ENCODE measurements around the gene KLHDC1. TPM values are rescaled to one million over a fixed set of nuclear protein-coding genes. Genes with fewer than 3 reads are reported as not detected.
"Not testable (repeated sequence)": the region's sequence is repeated elsewhere in the genome, so short reads cannot be mapped to it uniquely, and the experiment has no call there.

Gene KLHDC1
- total RNA-seq, 1 donor from 2014 or later = 1.2 TPM

- no peaks in the 10 kb centered on the region for H3K27me3 ChIP-seq (ENCODE audit: insufficient read depth, low read length)
- no peak overlapping the region for H3K9ac ChIP-seq (ENCODE audit: low read length)
- no peaks in the 10 kb centered on the region for H3K9me3 ChIP-seq (ENCODE audit: insufficient read depth, low read depth, low read length)
- no peak overlapping the region for H2AFZ ChIP-seq (ENCODE audit: low read depth, low read length)
- DNase-seq (ENCODE audit: low read depth) = no peak
- H3K9me3 Mint-ChIP-seq (ENCODE audit: unreplicated experiment) = no peaks in the 10 kb centered on the region
- H3K36me3 ChIP-seq (ENCODE audit: insufficient read depth, low read length) = peaks cover 28% of the 10 kb centered on the region
- H3K4me3 Mint-ChIP-seq (ENCODE audit: unreplicated experiment) = no peak overlapping the region
- TF ChIP-seq EZH2 (IDR thresholded peaks at IDR 0.05; ENCODE audit: insufficient read depth, low read length) (no peak), CTCF (IDR thresholded peaks at IDR 0.05; ENCODE audit: insufficient read depth, low read depth, low read length) (no peak)
- peaks cover 20% of the 10 kb centered on the region for H3K4me1 Mint-ChIP-seq (ENCODE audit: low read depth, unreplicated experiment)
- H3K27ac ChIP-seq (ENCODE audit: low read depth, low read length) = no peak overlapping the region
- no peak overlapping the region for H3K4me3 ChIP-seq (ENCODE audit: insufficient read depth, low read depth, low read length)
- H3K36me3 Mint-ChIP-seq (ENCODE audit: low read depth, unreplicated experiment) = peaks cover 5% of the 10 kb centered on the region
- no peak overlapping the region for H3K27ac Mint-ChIP-seq (ENCODE audit: unreplicated experiment)
- H3K79me2 ChIP-seq (ENCODE audit: insufficient read depth, low read length) = peaks cover 27% of the 10 kb centered on the region
- peaks cover 17% of the 10 kb centered on the region for H4K20me1 ChIP-seq (ENCODE audit: insufficient read depth, low read length)
- FAIRE-seq = no peak
- peaks cover 17% of the 10 kb centered on the region for H3K4me1 ChIP-seq (ENCODE audit: insufficient read depth, low read length)
- no peaks in the 10 kb centered on the region for H3K27me3 Mint-ChIP-seq (ENCODE audit: low read depth, unreplicated experiment)
- H3K4me2 ChIP-seq (ENCODE audit: low read length) = no peak overlapping the region
These were observed 81.2 kb downstream of the KLHDC1 start for GRCh38 chr14:49774106-49774505.

GRCh38 chr14:49778421-49778820, 85.5 kb downstream of the KLHDC1 start:
- H3K36me3 Mint-ChIP-seq (ENCODE audit: low read depth, unreplicated experiment) = peaks cover 5% of the 10 kb centered on the region
- Histone ChIP-seq H3K4me3 (ENCODE audit: insufficient read depth, low read depth, low read length) (no peak overlapping the region), H4K20me1 (ENCODE audit: insufficient read depth, low read length) (no peaks in the 10 kb centered on the region), H3K27me3 (ENCODE audit: insufficient read depth, low read length) (no peaks in the 10 kb centered on the region), H3K79me2 (ENCODE audit: insufficient read depth, low read length) (no peaks in the 10 kb centered on the region), H3K4me1 (ENCODE audit: insufficient read depth, low read length) (no peaks in the 10 kb centered on the region), H2AFZ (ENCODE audit: low read depth, low read length) (no peak overlapping the region), H3K4me2 (ENCODE audit: low read length) (no peak overlapping the region), H3K9me3 (ENCODE audit: insufficient read depth, low read depth, low read length) (no peaks in the 10 kb centered on the region), H3K9ac (ENCODE audit: low read length) (no peak overlapping the region), H3K27ac (ENCODE audit: low read depth, low read length) (no peak overlapping the region), H3K36me3 (ENCODE audit: insufficient read depth, low read length) (peaks cover 61% of the 10 kb centered on the region)
- H3K9me3 Mint-ChIP-seq (ENCODE audit: unreplicated experiment) = no peaks in the 10 kb centered on the region
- no peak overlapping the region for H3K4me3 Mint-ChIP-seq (ENCODE audit: unreplicated experiment)
- H3K27me3 Mint-ChIP-seq (ENCODE audit: low read depth, unreplicated experiment) = no peaks in the 10 kb centered on the region
- no peak for DNase-seq (ENCODE audit: low read depth)
- H3K4me1 Mint-ChIP-seq (ENCODE audit: low read depth, unreplicated experiment) = peaks cover 6% of the 10 kb centered on the region
- H3K27ac Mint-ChIP-seq (ENCODE audit: unreplicated experiment) = no peak overlapping the region
- TF ChIP-seq EZH2 (IDR thresholded peaks at IDR 0.05; ENCODE audit: insufficient read depth, low read length) (no peak), CTCF (IDR thresholded peaks at IDR 0.05; ENCODE audit: insufficient read depth, low read depth, low read length) (no peak)
- no peak for FAIRE-seq

- H3K4me1 Mint-ChIP-seq (ENCODE audit: low read depth, unreplicated experiment); H2AFZ ChIP-seq (ENCODE audit: low read depth, low read length): not testable (repeated sequence)
These were observed 88.1 kb downstream of the KLHDC1 start for GRCh38 chr14:49781040-49781439.

More at GRCh38 chr14:49781040-49781439, 88.1 kb downstream of the KLHDC1 start:
- H3K4me2 ChIP-seq (ENCODE audit: low read length); DNase-seq (ENCODE audit: low read depth); H3K36me3 Mint-ChIP-seq (ENCODE audit: low read depth, unreplicated experiment); H3K27ac Mint-ChIP-seq (ENCODE audit: unreplicated experiment); H3K27me3 Mint-ChIP-seq (ENCODE audit: low read depth, unreplicated experiment); H3K4me3 Mint-ChIP-seq (ENCODE audit: unreplicated experiment); H3K4me1 ChIP-seq (ENCODE audit: insufficient read depth, low read length); H3K9me3 ChIP-seq (ENCODE audit: insufficient read depth, low read depth, low read length); H3K27ac ChIP-seq (ENCODE audit: low read depth, low read length); H3K9me3 Mint-ChIP-seq (ENCODE audit: unreplicated experiment); H3K4me3 ChIP-seq (ENCODE audit: insufficient read depth, low read depth, low read length); H3K79me2 ChIP-seq (ENCODE audit: insufficient read depth, low read length); FAIRE-seq; H4K20me1 ChIP-seq (ENCODE audit: insufficient read depth, low read length); H3K27me3 ChIP-seq (ENCODE audit: insufficient read depth, low read length); H3K9ac ChIP-seq (ENCODE audit: low read length): not testable (repeated sequence)
- H3K36me3 ChIP-seq (ENCODE audit: insufficient read depth, low read length) = peaks cover 70% of the 10 kb centered on the region

All from astrocyte (in vitro differentiated cells and primary cell).